ENCODE measurements around the gene TIMM8A.

The TIMM8A gene

GRCh38 chrX:101385026-101385684, 36.6 kb upstream of the TIMM8A start:
- no peaks in the 10 kb centered on the region for H3K36me3 ChIP-seq (replicated peaks)
- no peak for TF ChIP-seq CTCF (IDR thresholded peaks at IDR 0.05; ENCODE audit: low read depth, low read length, missing control alignments)

GRCh38 chrX:101383679-101384205, 35.2 kb upstream of the TIMM8A start:
- no peak for TF ChIP-seq CTCF (IDR thresholded peaks at IDR 0.05; ENCODE audit: low read depth, low read length, missing control alignments)
- in situ Hi-C loops (cut with HindIII; ENCODE audit: low pct_ligation_motif_present, low sequenced_read_pairs): no loop called here
- Histone ChIP-seq H3K4me3 (ENCODE audit: low read depth, low read length) (no peak overlapping the region), H3K27ac (no peak overlapping the region), H3K27me3 (replicated peaks) (no peaks in the 10 kb centered on the region), H3K36me3 (replicated peaks) (no peaks in the 10 kb centered on the region)
- DNase-seq: no peak

More at GRCh38 chrX:101385026-101385684, 36.6 kb upstream of the TIMM8A start:
- DNase-seq: no peak
- Histone ChIP-seq H3K4me3 (ENCODE audit: low read depth, low read length) (no peak overlapping the region), H3K27me3 (replicated peaks) (no peaks in the 10 kb centered on the region), H3K27ac (no peak overlapping the region)
- in situ Hi-C loops (cut with HindIII; ENCODE audit: low pct_ligation_motif_present, low sequenced_read_pairs): no loop called here

GRCh38 chrX:101377547-101377946, 29.0 kb upstream of the TIMM8A start:
- no peak overlapping the region for H3K4me3 ChIP-seq (ENCODE audit: low read depth, low read length)
- no peak overlapping the region for H3K27ac ChIP-seq
- TF ChIP-seq CTCF (IDR thresholded peaks at IDR 0.05; ENCODE audit: low read depth, low read length, missing control alignments): no peak
- no peaks in the 10 kb centered on the region for H3K36me3 ChIP-seq (replicated peaks)
- in situ Hi-C loops (cut with HindIII; ENCODE audit: low pct_ligation_motif_present, low sequenced_read_pairs): no loop called here
- H3K27me3 ChIP-seq (replicated peaks): no peaks in the 10 kb centered on the region
- no peak for DNase-seq

GRCh38 chrX:101370888-101371504, 22.5 kb upstream of the TIMM8A start:
- Histone ChIP-seq H3K27ac (no peak overlapping the region), H3K27me3 (replicated peaks) (no peaks in the 10 kb centered on the region), H3K36me3 (replicated peaks) (no peaks in the 10 kb centered on the region), H3K4me3 (ENCODE audit: low read depth, low read length) (no peak overlapping the region)
- TF ChIP-seq CTCF (IDR thresholded peaks at IDR 0.05; ENCODE audit: low read depth, low read length, missing control alignments): no peak
- in situ Hi-C loops (cut with HindIII; ENCODE audit: low pct_ligation_motif_present, low sequenced_read_pairs): no loop called here
- no peak for DNase-seq

- TF ChIP-seq CTCF (IDR thresholded peaks at IDR 0.05; ENCODE audit: low read depth, low read length, missing control alignments): no peak
- no peaks in the 10 kb centered on the region for H3K27me3 ChIP-seq (replicated peaks)
- in situ Hi-C loops (cut with HindIII; ENCODE audit: low pct_ligation_motif_present, low sequenced_read_pairs): no loop called here
- no peak for DNase-seq
- no peak overlapping the region for H3K27ac ChIP-seq
- no peaks in the 10 kb centered on the region for H3K36me3 ChIP-seq (replicated peaks)
- H3K4me3 ChIP-seq (ENCODE audit: low read depth, low read length): no peak overlapping the region
Observed at GRCh38 chrX:101369687-101370086, 21.1 kb upstream of the TIMM8A start.
